HG02678 (cell line): Measurements from ENCODE around the gene CALCOCO2.
"Not testable (repeated sequence)": the region's sequence is repeated elsewhere in the genome, so short reads cannot be mapped to it uniquely, and the experiment has no call there.

Experiments used
- ATAC-seq: cut with Tn5 transposase; IDR thresholded peaks from one replicate; pipeline ENCODE4 v1.9.1; 2021; ENCODE audit warnings: mild to moderate bottlenecking, moderate library complexity; ENCODE audit not compliant: unreplicated experiment

The CALCOCO2 gene

GRCh38 chr17:48830840-48831548 lies at the start of gene CALCOCO2:
Gene CALCOCO2, plus strand, starts transcription at chr17:48831035. Its CDS starts 10,673 bp downstream, at chr17:48841708.
- ATAC-seq: peak; percentile 86

DNA sequence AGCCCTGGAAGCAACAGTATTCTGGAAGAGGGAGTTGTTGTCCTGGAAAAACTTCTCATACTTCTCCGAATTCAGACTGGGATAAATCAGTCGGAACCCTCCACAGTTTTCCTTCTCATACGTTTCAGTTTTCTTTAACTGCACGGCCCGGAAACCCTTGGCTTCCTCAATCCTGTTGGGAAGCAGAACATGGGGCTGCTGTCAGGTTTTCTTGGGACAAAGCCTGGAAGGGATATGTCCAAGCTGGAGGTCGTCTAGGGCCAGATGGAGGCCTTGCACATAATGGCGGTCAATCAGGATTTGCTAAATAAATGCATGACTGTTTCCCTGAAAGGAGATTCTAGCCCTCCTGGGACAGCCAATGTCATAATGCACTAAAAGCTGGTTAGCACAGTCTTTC lies 43.0 kb upstream of the CALCOCO2 start:
- ATAC-seq: no peak

- ATAC-seq: no peak
Observed at GRCh38 chr17:48790607-48791127, 40.2 kb upstream of the CALCOCO2 start.

DNA sequence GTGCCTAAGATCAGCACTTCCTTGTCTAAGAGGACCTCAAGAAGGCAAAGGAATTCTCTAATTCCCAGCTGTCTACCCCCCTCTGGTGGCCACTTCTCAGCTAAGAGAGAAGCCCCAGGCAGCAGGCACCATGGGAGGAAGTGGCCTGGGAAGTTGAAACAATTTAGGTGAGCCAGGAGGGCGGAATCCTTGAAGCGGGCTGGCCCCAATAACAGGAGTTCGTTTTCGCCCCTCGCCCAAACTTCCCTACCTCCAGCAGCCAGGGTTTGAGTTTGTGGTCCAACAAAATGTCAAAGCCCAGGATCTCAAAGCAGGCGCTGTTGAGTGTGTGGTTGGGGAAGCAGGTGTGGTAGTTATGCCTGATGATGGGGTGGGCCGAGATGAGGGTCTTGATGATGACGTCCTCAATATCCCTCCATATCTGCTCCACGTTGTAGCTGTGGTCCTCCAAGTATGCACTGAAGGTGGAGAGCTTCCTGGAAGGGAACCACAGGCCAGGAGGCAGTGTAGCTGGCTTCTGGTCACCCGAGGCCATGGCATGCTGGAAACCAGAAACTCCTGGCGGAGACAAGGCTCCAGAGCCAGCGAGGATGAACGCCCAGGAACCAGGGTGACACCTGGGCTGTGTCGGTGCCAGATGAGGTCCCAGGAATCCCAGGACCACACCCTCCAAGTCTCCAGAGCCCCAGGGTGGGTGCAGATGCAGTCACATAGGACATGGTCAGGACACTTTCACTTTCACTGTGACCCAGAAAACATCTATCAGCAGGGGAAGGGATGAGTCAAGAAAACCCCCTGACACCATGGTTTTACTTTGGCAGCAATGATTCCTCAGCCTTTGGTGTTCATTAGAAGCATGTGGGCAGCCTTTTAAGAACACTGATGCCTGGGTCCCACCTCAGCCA lies 39.5 kb upstream of the CALCOCO2 start:
- peak; percentile 49 for ATAC-seq

DNA sequence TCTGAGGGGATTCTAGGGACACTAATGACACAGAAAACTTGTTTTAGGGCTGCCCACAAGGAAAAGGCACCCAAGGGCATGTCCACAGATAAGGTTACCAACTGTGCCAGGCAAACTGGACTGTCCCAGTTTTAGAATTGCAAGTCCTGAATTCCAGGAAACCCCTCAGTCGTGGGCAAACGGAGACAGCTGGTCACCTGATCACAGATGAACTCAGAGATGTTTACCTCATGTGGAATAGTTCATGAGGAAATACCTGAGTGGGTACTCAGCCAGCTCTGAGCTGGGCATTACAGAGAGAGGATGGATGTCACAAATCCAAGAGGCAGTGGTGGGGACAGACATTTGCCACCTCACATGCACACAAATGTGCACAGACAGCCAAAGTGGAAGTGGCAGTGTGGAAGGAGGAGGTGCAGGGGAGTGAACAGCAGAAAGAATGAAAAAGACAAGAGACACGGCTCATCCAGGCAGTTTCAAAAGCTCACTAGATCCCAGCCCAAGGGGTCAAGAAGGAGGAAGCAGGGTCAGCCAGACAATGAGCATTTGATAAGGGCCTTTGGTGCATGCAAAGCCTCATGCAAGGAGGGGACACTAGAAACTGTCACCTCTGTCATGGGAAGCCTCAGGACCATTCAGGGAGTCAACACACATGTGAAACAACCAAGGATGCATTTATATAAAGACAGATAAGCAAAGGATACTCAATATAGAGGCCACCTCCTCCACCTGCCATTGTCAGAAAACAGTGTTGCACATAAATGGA lies 38.6 kb upstream of the CALCOCO2 start:
- ATAC-seq: no peak

DNA sequence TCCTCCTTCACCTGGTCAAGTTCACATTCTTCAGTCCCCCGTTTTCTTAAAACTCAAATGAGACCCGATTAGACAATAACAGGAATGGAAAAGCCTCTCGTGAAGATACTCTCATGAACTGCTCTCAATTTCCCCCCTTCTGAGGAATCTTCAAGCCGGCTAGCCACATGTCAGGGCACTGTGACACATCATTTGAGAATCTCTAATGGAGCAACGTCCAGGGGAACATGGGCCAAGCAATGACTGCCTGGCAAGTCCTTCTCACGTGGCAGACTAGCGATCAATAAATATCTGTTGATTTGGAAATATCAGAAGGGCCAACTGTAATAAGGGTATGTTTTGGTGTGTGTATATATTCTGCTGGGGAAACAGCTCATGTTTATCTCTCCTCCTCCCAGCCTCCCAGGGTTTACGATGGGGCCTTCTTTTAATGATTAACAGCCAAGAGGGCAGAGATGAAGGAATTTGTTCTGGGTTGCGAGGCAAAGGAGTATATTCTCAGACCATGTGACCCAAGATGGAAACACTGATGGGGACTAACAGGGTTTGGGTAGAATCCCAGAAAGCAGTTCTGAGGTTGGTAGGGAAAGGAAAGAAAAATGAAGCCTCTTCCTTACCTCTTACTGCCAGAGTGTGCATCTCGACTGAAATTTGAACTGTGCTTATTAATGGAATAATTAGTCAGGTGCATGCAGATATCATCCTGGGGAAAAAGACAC lies 35.2 kb upstream of the CALCOCO2 start:
- no peak for ATAC-seq

DNA sequence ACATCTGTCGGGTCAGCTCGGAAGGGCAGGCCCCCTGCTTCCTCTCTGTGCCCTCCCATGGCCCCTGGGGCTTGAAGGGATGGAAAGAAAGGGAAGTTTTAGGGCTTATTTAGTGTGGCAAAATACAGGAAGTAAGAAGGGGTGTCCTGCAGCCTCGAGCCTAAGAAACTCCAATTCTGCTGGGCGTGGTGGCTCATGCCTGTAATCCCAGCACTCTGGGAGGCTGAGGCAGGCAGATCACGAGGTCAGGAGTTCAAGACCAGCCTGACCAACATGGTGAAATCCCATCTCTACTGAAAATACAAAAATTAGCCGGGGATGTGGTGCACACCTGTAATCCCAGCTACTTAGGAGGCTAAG lies 34.7 kb upstream of the CALCOCO2 start:
- ATAC-seq: not testable (repeated sequence)

- no peak for ATAC-seq
Observed at GRCh38 chr17:48799069-48799723, 31.6 kb upstream of the CALCOCO2 start.

DNA sequence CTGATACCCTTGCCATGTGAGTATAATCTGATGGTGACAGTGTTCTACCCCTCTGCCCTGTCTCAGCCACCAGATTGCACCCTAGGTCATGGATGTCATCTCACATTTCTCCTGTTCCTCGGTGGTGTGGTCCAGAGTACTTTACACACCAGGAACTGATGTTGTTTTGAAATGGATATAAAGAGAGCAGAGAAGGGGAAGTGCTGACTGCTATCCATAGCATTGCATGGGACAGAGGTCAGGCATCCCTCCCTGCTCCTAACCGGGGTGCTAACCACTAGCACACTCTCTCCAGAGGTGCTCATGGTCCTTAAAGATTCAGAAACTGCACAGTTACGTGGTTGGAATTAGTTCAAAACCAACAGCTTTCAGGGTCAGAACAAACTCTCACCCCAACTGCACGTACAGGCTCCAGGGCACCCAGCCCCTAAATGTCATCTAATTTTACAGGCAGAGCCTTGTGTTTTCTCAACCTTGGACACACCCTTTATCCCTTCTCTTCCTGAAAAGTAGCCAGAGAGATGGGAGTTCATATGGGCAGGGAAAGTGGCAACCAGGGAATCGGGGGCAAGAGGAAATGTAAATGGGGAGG lies 30.1 kb upstream of the CALCOCO2 start:
- no peak for ATAC-seq

DNA sequence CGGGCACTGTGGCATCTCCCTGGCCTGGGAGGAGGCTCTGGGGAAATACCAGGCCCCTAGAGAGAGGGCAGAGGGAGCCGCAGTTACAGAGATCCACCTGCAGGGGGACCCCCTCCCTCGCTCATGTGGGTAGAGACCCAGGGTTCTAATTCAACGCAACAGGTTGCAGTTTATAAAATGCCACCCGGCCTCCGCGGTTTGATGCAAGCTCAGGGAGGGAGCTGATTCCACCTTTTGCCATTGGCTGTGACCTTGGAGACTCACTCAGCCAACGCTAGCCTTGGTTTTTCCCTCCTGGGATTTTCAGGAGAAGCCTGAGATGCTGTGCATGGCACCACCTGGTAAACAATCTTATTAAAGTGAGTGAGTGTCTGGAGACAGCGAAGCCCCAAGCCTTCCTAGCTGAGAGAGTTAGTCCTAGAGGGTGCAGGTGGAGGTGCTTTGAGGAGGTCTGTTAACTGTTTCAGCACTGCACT lies 25.9 kb upstream of the CALCOCO2 start:
- ATAC-seq: no peak

GRCh38 chr17:48809182-48809581 lies 21.7 kb upstream of the CALCOCO2 start:
- no peak for ATAC-seq

DNA sequence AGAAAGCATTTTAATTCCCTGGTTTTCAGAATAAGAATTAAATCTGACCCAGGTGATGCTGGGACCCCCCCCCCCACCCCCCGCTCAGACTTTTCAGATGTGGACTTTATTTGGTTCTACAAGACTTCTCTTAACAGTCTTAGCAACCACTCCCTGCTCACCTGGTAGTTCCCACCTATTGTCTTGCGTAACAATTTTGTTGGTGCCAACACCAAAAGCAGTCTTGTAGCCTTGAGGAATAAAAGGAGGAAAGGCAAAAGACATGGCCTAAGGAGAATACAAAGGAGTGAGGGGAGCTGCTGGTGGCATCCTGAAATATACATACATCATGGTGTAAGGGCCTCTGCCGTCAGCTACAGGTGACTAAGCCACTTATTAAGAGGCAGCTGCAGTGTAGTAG lies 18.8 kb upstream of the CALCOCO2 start:
- ATAC-seq: no peak

- ATAC-seq: no peak
Observed at GRCh38 chr17:48814504-48814903, 16.3 kb upstream of the CALCOCO2 start.

- ATAC-seq: no peak
Observed at GRCh38 chr17:48815311-48815710, 15.5 kb upstream of the CALCOCO2 start.

- ATAC-seq: no peak
Observed at GRCh38 chr17:48816438-48816773, 14.4 kb upstream of the CALCOCO2 start.

DNA sequence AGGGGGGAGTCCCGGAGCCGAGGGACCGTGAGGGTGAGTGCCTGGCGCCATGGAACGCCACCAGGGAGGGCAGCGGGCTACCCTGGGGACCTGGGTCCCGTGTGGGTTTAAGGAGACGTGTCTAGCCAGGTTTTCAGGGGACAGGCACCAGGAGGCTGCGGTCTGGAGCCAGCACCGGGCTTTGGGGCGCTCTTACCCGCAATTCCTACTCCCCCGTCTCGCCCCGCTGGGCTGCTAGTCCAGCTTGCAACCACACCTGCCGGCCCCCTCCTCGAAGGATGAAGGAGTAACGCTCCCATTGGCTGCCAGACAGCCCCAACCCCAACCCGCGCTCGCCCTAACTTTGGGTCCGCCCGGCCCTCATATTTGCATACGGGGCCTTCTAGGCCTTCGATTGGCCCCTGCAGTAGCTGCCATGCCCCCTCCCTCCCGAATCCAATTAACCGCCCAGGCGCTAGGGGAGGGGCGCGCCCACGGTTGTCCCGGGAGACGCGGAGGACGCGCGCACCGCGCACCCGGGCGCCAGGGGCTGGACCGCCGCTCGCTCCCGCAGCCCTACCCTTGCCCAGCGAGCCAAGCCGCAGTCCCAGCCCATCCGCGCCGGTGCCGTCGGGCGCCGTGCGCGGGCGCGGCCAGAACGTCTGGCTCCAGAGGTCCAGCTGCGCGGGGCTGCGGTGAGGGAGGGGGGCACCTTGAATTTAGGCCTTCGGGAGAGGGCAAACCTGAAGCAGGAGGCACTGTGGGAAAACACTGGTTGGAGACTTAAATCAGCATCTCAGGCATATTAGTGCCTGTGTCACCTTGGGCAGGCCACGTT lies 13.9 kb upstream of the CALCOCO2 start, which contains the start of gene TTLL6:
TSS of gene TTLL6 (minus strand) at position 456 of the 817 bp plus-strand sequence. CDS start at position 299, 157 bp downstream.
- ATAC-seq: peak; percentile 90

GRCh38 chr17:48818361-48818841 lies 12.4 kb upstream of the CALCOCO2 start:
- no peak for ATAC-seq

GRCh38 chr17:48819466-48819865 lies 11.4 kb upstream of the CALCOCO2 start:
- ATAC-seq: no peak
